GM18498 (cell line): Measurements from ENCODE around the gene HSDL2.

Experiments used
- ATAC-seq: cut with Tn5 transposase; IDR thresholded peaks from one replicate; pipeline ENCODE4 v1.9.1; 2021; ENCODE audit warnings: mild to moderate bottlenecking, moderate library complexity; ENCODE audit not compliant: unreplicated experiment

Gene HSDL2

GRCh38 chr9:112443636-112444035 is 63.7 kb downstream of the HSDL2 start:
- ATAC-seq: no peak

GRCh38 chr9:112445196-112445595 is 65.3 kb downstream of the HSDL2 start:
- no peak for ATAC-seq

GRCh38 chr9:112446080-112446479 is 66.2 kb downstream of the HSDL2 start:
- no peak for ATAC-seq

- ATAC-seq: no peak
Measured at GRCh38 chr9:112446526-112446925, 66.6 kb downstream of the HSDL2 start.

GRCh38 chr9:112447283-112447761 is 67.4 kb downstream of the HSDL2 start:
- peak; percentile 55 for ATAC-seq

GRCh38 chr9:112462855-112463254 is 82.9 kb downstream of the HSDL2 start:
- no peak for ATAC-seq

- no peak for ATAC-seq
Measured at GRCh38 chr9:112465352-112465751, 85.4 kb downstream of the HSDL2 start.

- no peak for ATAC-seq
Measured at GRCh38 chr9:112472996-112473395, 93.1 kb downstream of the HSDL2 start.

- ATAC-seq: no peak
Measured at GRCh38 chr9:112473986-112474385, 94.1 kb downstream of the HSDL2 start.

- ATAC-seq: no peak
Measured at GRCh38 chr9:112475318-112475717, 95.4 kb downstream of the HSDL2 start.

- no peak for ATAC-seq
Measured at GRCh38 chr9:112477330-112477729, 97.4 kb downstream of the HSDL2 start.

- no peak for ATAC-seq
Measured at GRCh38 chr9:112479221-112479620, 99.3 kb downstream of the HSDL2 start.

- ATAC-seq: no peak
Measured at GRCh38 chr9:112484607-112485006, 104.7 kb downstream of the HSDL2 start.

GRCh38 chr9:112485574-112485973 is 105.7 kb downstream of the HSDL2 start:
- no peak for ATAC-seq

- ATAC-seq: peak; percentile 94
Measured at GRCh38 chr9:112486221-112487007, 106.5 kb downstream of the HSDL2 start, which contains the start of gene KIAA1958. KIAA1958 (plus strand) TSS chr9:112486827; CDS start chr9:112574081, 87,254 bp downstream.

- ATAC-seq: peak; percentile 53
Measured at GRCh38 chr9:112487008-112487798, 107.3 kb downstream of the HSDL2 start.

GRCh38 chr9:112487799-112488340 is 108.0 kb downstream of the HSDL2 start:
- ATAC-seq: no peak

- ATAC-seq: no peak
Measured at GRCh38 chr9:112489039-112489546, 109.2 kb downstream of the HSDL2 start.

- no peak for ATAC-seq
Measured at GRCh38 chr9:112489876-112490666, 110.2 kb downstream of the HSDL2 start.

- no peak for ATAC-seq
Measured at GRCh38 chr9:112493393-112494137, 113.7 kb downstream of the HSDL2 start.
